GM19025 (cell line): ENCODE data around the gene THOC2.
A peak's percentile ranks its signal among the peaks of the same experiment; 100 is the strongest.
"Not testable (repeated sequence)": the region's sequence is repeated elsewhere in the genome, so short reads cannot be mapped to it uniquely, and the experiment has no call there.

Experiments used
- ATAC-seq: cut with Tn5 transposase; IDR thresholded peaks from one replicate; pipeline ENCODE4 v1.9.1; 2021; ENCODE audit warnings: mild to moderate bottlenecking, low read depth, moderate library complexity; ENCODE audit not compliant: unreplicated experiment

Gene THOC2, protein sequence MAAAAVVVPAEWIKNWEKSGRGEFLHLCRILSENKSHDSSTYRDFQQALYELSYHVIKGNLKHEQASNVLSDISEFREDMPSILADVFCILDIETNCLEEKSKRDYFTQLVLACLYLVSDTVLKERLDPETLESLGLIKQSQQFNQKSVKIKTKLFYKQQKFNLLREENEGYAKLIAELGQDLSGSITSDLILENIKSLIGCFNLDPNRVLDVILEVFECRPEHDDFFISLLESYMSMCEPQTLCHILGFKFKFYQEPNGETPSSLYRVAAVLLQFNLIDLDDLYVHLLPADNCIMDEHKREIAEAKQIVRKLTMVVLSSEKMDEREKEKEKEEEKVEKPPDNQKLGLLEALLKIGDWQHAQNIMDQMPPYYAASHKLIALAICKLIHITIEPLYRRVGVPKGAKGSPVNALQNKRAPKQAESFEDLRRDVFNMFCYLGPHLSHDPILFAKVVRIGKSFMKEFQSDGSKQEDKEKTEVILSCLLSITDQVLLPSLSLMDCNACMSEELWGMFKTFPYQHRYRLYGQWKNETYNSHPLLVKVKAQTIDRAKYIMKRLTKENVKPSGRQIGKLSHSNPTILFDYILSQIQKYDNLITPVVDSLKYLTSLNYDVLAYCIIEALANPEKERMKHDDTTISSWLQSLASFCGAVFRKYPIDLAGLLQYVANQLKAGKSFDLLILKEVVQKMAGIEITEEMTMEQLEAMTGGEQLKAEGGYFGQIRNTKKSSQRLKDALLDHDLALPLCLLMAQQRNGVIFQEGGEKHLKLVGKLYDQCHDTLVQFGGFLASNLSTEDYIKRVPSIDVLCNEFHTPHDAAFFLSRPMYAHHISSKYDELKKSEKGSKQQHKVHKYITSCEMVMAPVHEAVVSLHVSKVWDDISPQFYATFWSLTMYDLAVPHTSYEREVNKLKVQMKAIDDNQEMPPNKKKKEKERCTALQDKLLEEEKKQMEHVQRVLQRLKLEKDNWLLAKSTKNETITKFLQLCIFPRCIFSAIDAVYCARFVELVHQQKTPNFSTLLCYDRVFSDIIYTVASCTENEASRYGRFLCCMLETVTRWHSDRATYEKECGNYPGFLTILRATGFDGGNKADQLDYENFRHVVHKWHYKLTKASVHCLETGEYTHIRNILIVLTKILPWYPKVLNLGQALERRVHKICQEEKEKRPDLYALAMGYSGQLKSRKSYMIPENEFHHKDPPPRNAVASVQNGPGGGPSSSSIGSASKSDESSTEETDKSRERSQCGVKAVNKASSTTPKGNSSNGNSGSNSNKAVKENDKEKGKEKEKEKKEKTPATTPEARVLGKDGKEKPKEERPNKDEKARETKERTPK (N-terminal part only)

GRCh38 chrX:123732670-123733363 lies at the start of gene THOC2:
Gene THOC2, minus strand, starts transcription at chrX:123733052. Its CDS starts 30 bp downstream, at chrX:123733022.
- ATAC-seq, result peak; percentile 81

DNA sequence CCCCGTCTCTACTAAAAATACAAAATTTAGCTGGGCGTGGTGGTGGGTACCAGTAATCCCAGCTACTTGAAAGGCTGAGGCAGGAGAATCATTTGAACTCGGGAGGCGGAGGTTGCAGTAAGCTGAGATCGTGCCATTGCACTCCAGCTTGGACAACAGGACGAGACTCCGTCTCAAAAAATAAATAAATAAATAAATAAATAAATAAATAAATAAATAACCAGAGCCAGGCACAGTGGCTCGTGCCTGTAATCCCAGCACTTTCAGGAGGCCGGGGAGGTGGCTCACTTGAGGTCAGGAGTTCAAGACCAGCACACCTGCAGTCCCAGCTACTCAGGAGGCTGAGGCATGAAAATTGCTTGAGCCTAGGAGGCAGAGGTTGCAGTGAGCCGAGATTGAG lies 48.9 kb upstream of the THOC2 start:
- not testable (repeated sequence) for ATAC-seq

- ATAC-seq, result no peak
Observed at GRCh38 chrX:123779908-123780396, 47.1 kb upstream of the THOC2 start.

- ATAC-seq, result no peak
Observed at GRCh38 chrX:123773258-123773988, 40.6 kb upstream of the THOC2 start.

DNA sequence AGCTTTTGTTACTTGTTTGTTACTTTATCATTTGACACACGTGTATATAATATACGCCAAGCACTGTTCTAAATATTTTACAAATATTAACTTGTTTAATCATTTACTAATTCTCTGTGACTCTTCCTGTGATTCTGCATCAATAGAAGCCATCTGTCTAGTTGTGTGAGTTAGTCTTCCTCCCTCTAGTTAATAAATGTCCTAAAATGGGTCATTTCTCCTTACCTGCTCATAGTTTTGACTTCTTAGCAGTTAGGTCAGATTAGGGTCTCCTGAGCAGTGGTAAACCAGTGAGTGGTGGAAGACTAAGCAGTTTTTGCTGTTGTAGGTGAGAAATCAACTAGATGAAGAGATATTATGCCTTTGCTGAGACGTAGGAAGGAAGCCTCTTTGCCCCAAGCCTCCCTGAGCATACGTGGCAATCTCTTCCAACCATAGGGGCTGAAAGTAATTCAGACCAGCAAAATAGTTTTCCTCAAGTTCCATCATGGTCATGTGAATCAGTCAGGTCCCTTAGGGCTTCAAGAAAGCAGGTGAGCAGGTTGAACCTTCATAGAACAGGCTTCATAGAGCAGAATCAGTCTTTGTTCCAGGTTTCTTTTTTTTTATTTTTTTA lies 38.7 kb upstream of the THOC2 start:
- peak; percentile 91 for ATAC-seq

GRCh38 chrX:123764967-123765871 lies 32.4 kb upstream of the THOC2 start:
- ATAC-seq, result peak; percentile 92

GRCh38 chrX:123759849-123760248 lies 27.0 kb upstream of the THOC2 start:
- not testable (repeated sequence) for ATAC-seq

DNA sequence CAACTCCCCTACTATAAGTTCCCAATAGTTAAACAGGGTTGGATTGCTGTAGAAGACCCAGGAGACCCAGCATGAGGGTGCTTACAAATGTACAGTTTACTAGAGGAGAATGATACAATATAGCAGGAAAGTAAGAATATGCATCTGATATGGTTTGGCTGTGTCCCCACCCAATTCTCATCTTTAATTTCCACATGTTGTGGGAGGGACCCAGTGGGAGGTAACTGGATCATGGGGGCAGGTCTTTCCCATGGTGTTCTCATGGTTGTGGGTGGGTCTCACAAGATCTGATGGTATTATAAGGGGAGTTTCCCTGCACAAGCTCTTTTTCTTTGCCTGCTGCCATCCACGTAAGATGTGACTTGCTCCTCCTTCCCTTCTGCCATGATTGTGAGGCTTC lies 24.9 kb upstream of the THOC2 start:
- not testable (repeated sequence) for ATAC-seq

- ATAC-seq, result no peak
Observed at GRCh38 chrX:123756320-123756719, 23.5 kb upstream of the THOC2 start.

GRCh38 chrX:123755107-123755506 lies 22.3 kb upstream of the THOC2 start:
- no peak for ATAC-seq

DNA sequence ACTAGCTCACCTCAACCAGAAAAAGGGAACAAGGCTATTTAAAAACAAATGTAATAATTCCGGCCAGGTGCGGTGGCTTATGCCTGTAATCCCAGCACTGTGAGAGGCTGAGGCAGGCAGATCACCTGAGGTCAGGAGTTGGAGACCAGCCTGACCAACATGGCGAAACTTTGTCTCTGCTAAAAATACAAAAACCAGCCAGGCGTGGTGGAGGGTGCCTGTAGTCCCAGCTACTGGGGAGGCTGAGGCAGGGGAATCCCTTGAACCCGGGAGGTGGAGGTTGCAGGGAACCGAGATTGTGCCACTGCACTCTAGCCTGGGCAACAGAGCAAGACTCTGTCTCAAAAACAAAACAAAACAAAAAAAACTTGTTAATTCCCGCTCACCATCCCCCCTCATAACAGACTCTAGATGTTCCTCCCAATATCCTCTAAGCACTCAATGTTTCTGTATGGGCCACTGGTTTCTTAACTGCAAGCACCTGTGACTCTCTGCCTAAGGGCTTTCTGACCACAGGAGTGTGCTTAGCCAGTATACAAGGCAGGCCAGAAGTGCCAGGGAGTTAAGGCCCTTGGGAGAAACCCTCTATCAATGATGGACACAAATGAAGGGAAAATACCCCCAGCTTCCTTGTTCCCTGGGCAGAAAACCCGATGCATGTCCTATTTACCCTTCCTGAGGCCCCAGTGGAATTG lies 21.0 kb upstream of the THOC2 start:
- ATAC-seq, result no peak

DNA sequence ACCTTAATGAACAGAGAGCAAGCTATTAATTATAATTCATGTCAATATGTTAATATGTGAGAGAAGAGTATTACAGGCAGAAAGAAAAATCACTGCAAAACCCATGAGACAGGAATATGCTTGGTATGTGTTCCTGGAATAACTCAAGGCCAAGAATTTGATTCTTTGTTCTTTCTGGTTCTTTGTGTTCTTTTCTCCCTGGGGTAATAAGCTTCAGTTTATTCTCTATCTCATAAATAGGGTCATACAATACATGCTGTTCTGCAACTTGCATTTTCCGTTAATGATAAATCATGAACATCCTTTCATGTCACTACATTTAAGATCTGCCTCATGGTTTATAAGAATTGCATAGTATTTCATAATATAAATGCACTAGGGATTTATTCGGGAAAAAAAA lies 16.8 kb upstream of the THOC2 start:
- ATAC-seq, result no peak

DNA sequence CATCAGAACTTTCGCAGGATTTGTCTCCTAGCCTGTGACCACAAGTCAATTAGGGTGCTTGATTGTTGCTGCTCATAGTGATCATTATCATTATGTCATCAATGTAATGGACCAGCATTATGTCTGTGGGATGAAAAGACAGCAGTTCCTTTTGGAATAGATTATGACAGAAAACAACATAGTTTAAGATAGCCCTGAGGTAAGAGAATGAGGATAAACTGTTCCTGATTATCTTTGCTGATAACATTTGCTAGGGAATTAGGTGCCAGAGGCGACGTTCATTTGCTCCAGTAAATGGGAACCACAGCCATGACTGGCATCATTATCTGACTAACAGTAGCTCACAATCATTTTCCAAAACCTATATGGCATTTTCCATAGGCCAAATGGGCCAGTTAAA lies 12.7 kb upstream of the THOC2 start:
- ATAC-seq, result no peak

DNA sequence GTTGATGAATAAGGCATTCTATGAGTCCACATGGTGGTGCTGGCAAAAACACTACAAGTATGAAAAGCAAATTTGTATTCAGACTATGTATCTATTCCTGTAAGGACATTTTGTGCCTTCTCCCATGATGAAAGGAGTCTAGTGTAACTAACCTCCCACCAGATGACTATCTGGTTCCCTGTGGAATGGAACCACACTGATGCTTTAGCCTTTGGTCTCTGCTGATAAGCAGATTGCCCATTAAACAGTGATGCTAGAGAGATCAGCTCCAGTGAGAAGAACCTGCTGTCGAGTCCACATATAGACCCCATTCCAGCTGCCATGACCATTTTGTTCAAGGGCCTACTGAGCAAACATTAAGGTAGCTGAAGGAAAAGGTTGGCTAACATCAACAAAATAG lies 10.5 kb upstream of the THOC2 start:
- ATAC-seq, result no peak

- ATAC-seq, result no peak
Observed at GRCh38 chrX:123742440-123742839, 9.6 kb upstream of the THOC2 start.

- no peak for ATAC-seq
Observed at GRCh38 chrX:123740536-123740935, 7.7 kb upstream of the THOC2 start.

DNA sequence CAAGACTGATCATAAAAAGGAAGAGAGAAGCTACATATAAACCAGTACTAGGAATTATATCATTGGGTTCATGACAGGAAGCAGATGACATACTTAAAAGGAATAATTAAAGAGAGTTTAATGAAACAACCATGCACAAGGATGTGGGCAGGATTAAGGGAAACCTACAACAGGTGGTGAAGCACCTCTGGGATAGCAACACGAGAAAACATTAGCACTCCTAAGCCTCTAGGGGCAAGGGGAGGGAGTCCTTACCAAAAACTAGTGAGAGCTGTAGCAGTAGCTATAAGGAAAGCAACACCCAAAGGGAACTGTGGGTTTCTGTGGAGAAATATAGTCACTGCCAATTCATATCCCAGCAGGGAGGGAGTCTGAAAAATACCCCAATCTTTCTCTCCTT lies 7.2 kb upstream of the THOC2 start:
- ATAC-seq, result no peak
